Neuronal stem cell (in vitro differentiated cells): ENCODE results near the gene MVD.

Experiments
- DNase-seq: peaks from one replicate; pipeline ENCODE4 v3.0.0-alpha.2; 2013; ENCODE audit warnings: low spot score
- H2AFZ ChIP-seq: one replicate; pipeline ENCODE4 v1.6.1; 2013; ENCODE audit warnings: mild to moderate bottlenecking, low read length, inconsistent platforms
- H2AK5ac ChIP-seq: 2 replicates; pipeline ENCODE4 v1.6.1; 2013; ENCODE audit warnings: low read depth, mild to moderate bottlenecking, inconsistent platforms, low read length, moderate library complexity, mixed read lengths
- H2BK120ac ChIP-seq: 2 replicates; pipeline ENCODE4 v1.6.1; 2013; ENCODE audit warnings: low read depth, mild to moderate bottlenecking, inconsistent platforms, low read length, moderate library complexity, mixed read lengths
- H2BK12ac ChIP-seq: one replicate; pipeline ENCODE4 v1.6.1; 2013; ENCODE audit warnings: low read length, inconsistent platforms
- H2BK15ac ChIP-seq: 2 replicates; pipeline ENCODE4 v1.6.1; 2013; ENCODE audit warnings: mild to moderate bottlenecking, low read length, inconsistent platforms, mixed read lengths
- H2BK5ac ChIP-seq: one replicate; pipeline ENCODE4 v1.6.1; 2013; ENCODE audit warnings: inconsistent platforms, mild to moderate bottlenecking, low read length, moderate library complexity
- H3K14ac ChIP-seq: one replicate; pipeline ENCODE4 v1.6.1; 2013; ENCODE audit warnings: low read length, inconsistent platforms
- H3K18ac ChIP-seq: 2 replicates; pipeline ENCODE4 v1.6.1; 2013; ENCODE audit warnings: low read length, inconsistent platforms
- H3K23ac ChIP-seq: 2 replicates; pipeline ENCODE4 v1.6.1; 2013; ENCODE audit warnings: low read depth, mild to moderate bottlenecking, mixed read lengths, low read length, inconsistent platforms; ENCODE audit not compliant: poor library complexity
- H3K27ac ChIP-seq: replicated peaks from 3 replicates; pipeline ENCODE4 v1.5.1; 2013; ENCODE audit warnings: low read length, inconsistent platforms
- H3K27me3 ChIP-seq, 3 experiments: 2 replicates each; pipeline ENCODE4 v1.6.1; 2013; ENCODE audit warnings: low read length in 3 of 3, mild to moderate bottlenecking in 2 of 3, inconsistent platforms in 1 of 3, low read depth in 1 of 3, mixed read lengths in 1 of 3, moderate library complexity in 1 of 3; ENCODE audit not compliant: control insufficient read depth in 3 of 3, insufficient read depth in 3 of 3
- H3K36me3 ChIP-seq, 2 donors: replicated peaks in 1 of 2; 2 replicates each; pipeline ENCODE4 v1.6.1; 2013; ENCODE audit warnings: low read length in 2 of 2; ENCODE audit not compliant: control insufficient read depth in 2 of 2, insufficient read depth in 2 of 2
- H3K4ac ChIP-seq: 2 replicates; pipeline ENCODE4 v1.6.1; 2013; ENCODE audit warnings: inconsistent platforms, mild to moderate bottlenecking, low read length, moderate library complexity
- H3K4me1 ChIP-seq, 2 donors: 1 replicate in 1 of 2; 2 replicates in 1 of 2; pipeline ENCODE4 v1.6.1; 2013; ENCODE audit warnings: low read length in 2 of 2, low read depth in 1 of 2; ENCODE audit not compliant: control insufficient read depth in 2 of 2, insufficient read depth in 1 of 2
- H3K4me2 ChIP-seq: one replicate; pipeline ENCODE4 v1.6.1; 2013; ENCODE audit warnings: mild to moderate bottlenecking, low read length, inconsistent platforms; ENCODE audit not compliant: insufficient read depth, poor library complexity, severe bottlenecking
- H3K4me3 ChIP-seq, 2 donors: 2 replicates each; pipeline ENCODE4 v1.5.1; 2013; ENCODE audit warnings: low read length in 2 of 2, mild to moderate bottlenecking in 2 of 2, inconsistent platforms in 1 of 2, moderate library complexity in 1 of 2
- H3K79me1 ChIP-seq: one replicate; pipeline ENCODE4 v1.6.1; 2013; ENCODE audit warnings: low read depth, mild to moderate bottlenecking, inconsistent platforms, low read length, moderate library complexity
- H3K9ac ChIP-seq: one replicate; pipeline ENCODE4 v1.6.1; 2013; ENCODE audit warnings: mild to moderate bottlenecking, low read depth, low read length, inconsistent platforms; ENCODE audit not compliant: poor library complexity
- H3K9me3 ChIP-seq, 2 donors: replicated peaks in 1 of 2; 2 replicates each; pipeline versions ENCODE3 to v1.6.1; 2013; ENCODE audit warnings: low read length in 2 of 2, mild to moderate bottlenecking in 2 of 2, inconsistent platforms in 1 of 2, low read depth in 1 of 2, mixed read lengths in 1 of 2, moderate library complexity in 1 of 2; ENCODE audit not compliant: control insufficient read depth in 2 of 2, insufficient read depth in 1 of 2
- H4K8ac ChIP-seq: one replicate; pipeline ENCODE4 v1.6.1; 2013; ENCODE audit warnings: low read depth, mild to moderate bottlenecking, inconsistent platforms, low read length, moderate library complexity
- H4K91ac ChIP-seq: one replicate; pipeline ENCODE4 v1.6.1; 2013; ENCODE audit warnings: low read length, low read depth, mild to moderate bottlenecking, inconsistent platforms; ENCODE audit not compliant: poor library complexity
- WGBS, 2 donors: extraction: QIAGEN DNeasy Blood & Tissue Kit; methylation state at CpG; one replicate each; pipeline ENCODE4 v1.1.7; 2013; ENCODE audit warnings: missing lambda C conversion rate in 2 of 2, mixed read lengths in 1 of 2; ENCODE audit not compliant: insufficient read length in 2 of 2, insufficient replicate concordance in 1 of 2; ENCODE audit errors: extremely low coverage in 2 of 2; 5-methylcytosine and 5-hydroxymethylcytosine counted together

MVD gene

DNA sequence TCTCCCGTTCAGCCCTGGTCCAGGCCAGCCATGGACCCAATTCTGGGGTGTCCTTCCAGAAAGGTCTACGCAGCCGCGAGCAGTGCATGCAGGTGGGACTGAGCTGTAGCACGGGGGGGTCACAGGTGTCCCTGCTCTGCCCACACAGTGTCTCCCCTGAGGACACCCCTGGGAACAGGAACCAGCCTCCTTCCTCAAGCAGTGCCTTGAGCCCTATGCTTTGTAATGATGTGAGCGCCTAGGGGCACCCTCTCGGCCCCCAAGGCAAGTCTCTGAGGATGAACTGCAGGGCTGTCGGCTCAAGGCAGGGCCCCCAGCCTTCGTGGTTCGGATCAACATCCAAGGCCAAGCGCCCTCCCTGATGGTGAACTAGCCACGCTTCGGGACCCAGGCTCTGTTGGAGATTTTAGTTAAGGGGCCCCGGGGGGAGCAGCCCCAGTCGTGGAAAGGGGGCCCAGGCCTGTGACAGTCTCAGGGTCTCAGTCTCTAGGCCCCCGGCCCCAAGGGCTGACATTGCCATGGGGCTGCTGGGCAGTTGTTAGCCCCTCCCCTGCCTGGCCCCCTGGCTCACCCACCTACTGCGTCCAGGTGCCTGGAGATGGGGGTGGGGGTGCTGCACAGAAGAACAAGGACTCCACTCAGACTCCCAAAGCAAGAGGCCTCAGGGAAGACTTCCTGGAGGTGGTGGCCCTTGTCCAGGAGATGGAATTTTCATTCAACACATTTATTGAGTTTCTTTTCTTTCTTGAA, 22.2 kb downstream of the MVD start:
- Histone ChIP-seq H2BK120ac (no peak overlapping the region), H3K23ac (peak overlapping the region; percentile 60), H3K9ac (no peak overlapping the region), H3K4me3 (no peak overlapping the region), H2AK5ac (peak overlapping the region; percentile 19), H3K4ac (no peak overlapping the region), H3K36me3 (no peaks in the 10 kb centered on the region), H3K4me1 (peaks cover 2 to 8% of the 10 kb centered on the region in 2 donors), H2BK12ac (no peak overlapping the region), H4K91ac (no peak overlapping the region), H2BK5ac (no peak overlapping the region), H3K27me3 (peaks cover 0 to 33% (median 4%) of the 10 kb centered on the region in 3 experiments), H3K27ac (no peak overlapping the region), H4K8ac (no peak overlapping the region), H3K9me3 (no peaks in the 10 kb centered on the region), H3K18ac (peak overlapping the region; percentile 44), H3K14ac (peak overlapping the region; percentile 1), H2AFZ (no peak overlapping the region), H3K79me1 (peaks cover 2% of the 10 kb centered on the region), H3K4me2 (no peak overlapping the region), H2BK15ac (peak overlapping the region; percentile 62)
- DNase-seq: no peak
- no CpG with 5 or more reads among the region's 17 CpGs for WGBS, 2 donors

DNA sequence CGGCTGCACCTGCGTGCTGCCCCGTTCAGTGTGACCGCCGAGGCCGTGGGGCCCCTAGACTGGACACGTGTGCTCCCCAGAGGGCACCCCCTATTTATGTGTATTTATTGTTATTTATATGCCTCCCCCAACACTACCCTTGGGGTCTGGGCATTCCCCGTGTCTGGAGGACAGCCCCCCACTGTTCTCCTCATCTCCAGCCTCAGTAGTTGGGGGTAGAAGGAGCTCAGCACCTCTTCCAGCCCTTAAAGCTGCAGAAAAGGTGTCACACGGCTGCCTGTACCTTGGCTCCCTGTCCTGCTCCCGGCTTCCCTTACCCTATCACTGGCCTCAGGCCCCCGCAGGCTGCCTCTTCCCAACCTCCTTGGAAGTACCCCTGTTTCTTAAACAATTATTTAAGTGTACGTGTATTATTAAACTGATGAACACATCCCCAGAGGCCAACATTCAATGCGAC, 22.8 kb downstream of the MVD start:
- no peak overlapping the region for H2BK5ac ChIP-seq
- H3K79me1 ChIP-seq: peaks cover 2% of the 10 kb centered on the region
- H2BK15ac ChIP-seq: peak overlapping the region; percentile 62
- peak overlapping the region; percentile 45 for H3K18ac ChIP-seq
- peak overlapping the region; percentile 1 for H3K14ac ChIP-seq
- no peak overlapping the region for H3K4me2 ChIP-seq
- no peak overlapping the region for H2BK12ac ChIP-seq
- peaks cover 0 to 38% (median 4%) of the 10 kb centered on the region in 3 experiments for H3K27me3 ChIP-seq
- peaks cover 3% of the 10 kb centered on the region in 2 donors for H3K4me1 ChIP-seq
- H3K9ac ChIP-seq: no peak overlapping the region
- no peak overlapping the region for H3K4me3 ChIP-seq
- H2BK120ac ChIP-seq: no peak overlapping the region
- H3K9me3 ChIP-seq: peaks cover 0 to 1% of the 10 kb centered on the region in 2 donors
- H3K23ac ChIP-seq: peak overlapping the region; percentile 100
- H4K91ac ChIP-seq: no peak overlapping the region
- H2AFZ ChIP-seq: no peak overlapping the region
- H3K27ac ChIP-seq: no peak overlapping the region
- H3K36me3 ChIP-seq: peaks cover 0 to 2% of the 10 kb centered on the region in 2 donors
- no peak for DNase-seq
- no peak overlapping the region for H4K8ac ChIP-seq
- H2AK5ac ChIP-seq: peak overlapping the region; percentile 93
- no CpG with 5 or more reads among the region's 13 CpGs for WGBS, 2 donors
- H3K4ac ChIP-seq: no peak overlapping the region

DNA sequence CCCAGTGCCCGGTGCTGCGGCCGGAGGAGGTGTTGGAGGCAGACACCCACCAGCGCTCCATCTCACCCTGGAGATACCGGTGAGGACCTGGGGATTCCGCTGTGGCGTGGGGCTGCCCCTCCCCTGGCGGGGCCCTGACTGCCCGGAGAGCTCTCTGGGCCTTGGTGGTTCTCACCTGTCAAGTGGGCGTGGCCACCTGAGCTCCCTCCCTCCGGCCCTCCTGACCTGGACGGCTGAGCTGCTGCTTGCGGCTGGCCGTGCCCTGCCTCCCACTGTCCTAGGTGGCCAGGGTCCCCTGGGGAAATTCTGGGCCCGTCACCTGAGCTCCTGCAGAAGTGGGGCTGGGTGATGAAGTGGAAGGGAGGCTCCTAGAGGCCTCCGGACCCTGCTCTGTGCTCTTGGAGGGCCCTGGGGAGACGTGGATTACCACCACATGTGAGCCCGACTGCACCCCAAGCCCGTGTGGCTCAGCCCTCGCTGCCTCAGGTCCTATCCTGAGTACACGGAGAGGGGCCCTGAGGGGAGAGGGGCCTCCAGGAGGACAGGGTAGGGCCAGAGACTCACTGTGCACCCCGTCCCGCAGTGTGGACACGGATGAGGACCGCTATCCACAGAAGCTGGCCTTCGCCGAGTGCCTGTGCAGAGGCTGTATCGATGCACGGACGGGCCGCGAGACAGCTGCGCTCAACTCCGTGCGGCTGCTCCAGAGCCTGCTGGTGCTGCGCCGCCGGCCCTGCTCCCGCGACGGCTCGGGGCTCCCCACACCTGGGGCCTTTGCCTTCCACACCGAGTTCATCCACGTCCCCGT, 23.5 kb downstream of the MVD start:
- no peak overlapping the region for H3K27ac ChIP-seq
- H4K8ac ChIP-seq: no peak overlapping the region
- peak overlapping the region; percentile 88 for H2BK12ac ChIP-seq
- H3K18ac ChIP-seq: peak overlapping the region; percentile 91
- peaks cover 0 to 43% (median 4%) of the 10 kb centered on the region in 3 experiments for H3K27me3 ChIP-seq
- peak overlapping the region; percentile 93 for H2AK5ac ChIP-seq
- WGBS, 2 donors: no CpG with 5 or more reads among the region's 45 CpGs
- H3K9ac ChIP-seq: no peak overlapping the region
- peaks cover 0 to 4% of the 10 kb centered on the region in 2 donors for H3K4me1 ChIP-seq
- no peak overlapping the region for H2AFZ ChIP-seq
- H2BK15ac ChIP-seq: peak overlapping the region; percentile 67
- H3K23ac ChIP-seq: peak overlapping the region; percentile 100
- peaks cover 2% of the 10 kb centered on the region for H3K79me1 ChIP-seq
- peak overlapping the region; percentile 24 for H2BK5ac ChIP-seq
- H3K4ac ChIP-seq: no peak overlapping the region
- H3K36me3 ChIP-seq: peaks cover 0 to 4% of the 10 kb centered on the region in 2 donors
- H2BK120ac ChIP-seq: no peak overlapping the region
- DNase-seq: no peak
- peak overlapping the region; percentile 17 for H3K14ac ChIP-seq
- no peak overlapping the region for H3K4me2 ChIP-seq
- peak overlapping the region in 1 of 2 donors; percentile 61 for H3K4me3 ChIP-seq
- H3K9me3 ChIP-seq: peaks cover 0 to 1% of the 10 kb centered on the region in 2 donors
- no peak overlapping the region for H4K91ac ChIP-seq
